GM12891 (cell line): ENCODE measurements around the gene MEP1B.

Source experiments
- PAX5 ChIP-seq: IDR thresholded peaks from 2 replicates; pipeline ENCODE4 v1.6.1; 2011; ENCODE audit warnings: low read length, moderate library complexity, mild to moderate bottlenecking; ENCODE audit not compliant: insufficient read depth, severe bottlenecking
- POLR2A ChIP-seq: IDR thresholded peaks from 2 replicates; pipeline ENCODE4 v1.6.1; 2011; ENCODE audit warnings: low read depth, low read length, control low read depth
- POLR2AphosphoS5 ChIP-seq: IDR thresholded peaks from 2 replicates; pipeline ENCODE4 v1.6.1; 2011; ENCODE audit warnings: low read depth, low read length, control low read depth
- SPI1 ChIP-seq: IDR thresholded peaks from 2 replicates; pipeline ENCODE4 v1.6.1; 2011; ENCODE audit warnings: low read depth, low read length, control low read depth
- TAF1 ChIP-seq: IDR thresholded peaks from 2 replicates; pipeline ENCODE4 v1.6.1; 2011; ENCODE audit warnings: low read depth, low read length, control low read depth

GRCh38 chr18:32219431-32220018 lies 29.7 kb downstream of the MEP1B start:
- TF ChIP-seq TAF1 (no peak), POLR2AphosphoS5 (no peak), POLR2A (no peak), SPI1 (no peak), PAX5 (no peak)
